Neural cell (in vitro differentiated cells): ENCODE results near the gene MED20.

Source experiments
- CTCF ChIP-seq: fragments of 450-650 bp; IDR thresholded peaks from 2 replicates; pipeline ENCODE4 v1.5.1; 2014; ENCODE audit warnings: antibody characterized with exemption, mild to moderate bottlenecking, moderate library complexity; ENCODE audit not compliant: poor library complexity, severe bottlenecking
- EP300 ChIP-seq: fragments of 450-650 bp; conservative IDR thresholded peaks from 2 replicates; pipeline ENCODE4 v1.6.1; 2014; ENCODE audit warnings: antibody characterized with exemption, mild to moderate bottlenecking, moderate library complexity; ENCODE audit not compliant: poor library complexity, severe bottlenecking
- EZH2 ChIP-seq: fragments of 200-600, 300-800 bp; shearing (Covaris generic), sonication (generic); IDR thresholded peaks from 2 replicates; pipeline ENCODE4 v1.6.1; 2014; ENCODE audit warnings: antibody characterized with exemption, low read length, borderline replicate concordance, mild to moderate bottlenecking; ENCODE audit not compliant: insufficient read depth, poor library complexity, severe bottlenecking
- MXI1 ChIP-seq: fragments of 450-650 bp; conservative IDR thresholded peaks from 2 replicates; pipeline ENCODE4 v1.6.1; 2014; ENCODE audit warnings: antibody characterized with exemption, mild to moderate bottlenecking; ENCODE audit not compliant: poor library complexity, severe bottlenecking
- POLR2AphosphoS5 ChIP-seq: IDR thresholded peaks from 2 replicates; pipeline ENCODE4 v1.6.1; 2012
- RAD21 ChIP-seq: fragments of 450-650 bp; conservative IDR thresholded peaks from 2 replicates; pipeline ENCODE4 v1.6.1; 2014; ENCODE audit warnings: antibody characterized with exemption, mild to moderate bottlenecking, moderate library complexity
- SMC3 ChIP-seq: fragments of 450-650 bp; conservative IDR thresholded peaks from 2 replicates; pipeline ENCODE4 v1.6.1; 2014; ENCODE audit warnings: antibody characterized with exemption, mild to moderate bottlenecking, moderate library complexity; ENCODE audit not compliant: poor library complexity
- TAF1 ChIP-seq: IDR thresholded peaks from 2 replicates; pipeline ENCODE4 v1.6.1; 2012; ENCODE audit warnings: low read depth
- TF ChIP-seq, protein P1 (sequence below): IDR thresholded peaks from 2 replicates; pipeline ENCODE4 v1.6.1; 2012; ENCODE audit warnings: borderline replicate concordance

DNA sequence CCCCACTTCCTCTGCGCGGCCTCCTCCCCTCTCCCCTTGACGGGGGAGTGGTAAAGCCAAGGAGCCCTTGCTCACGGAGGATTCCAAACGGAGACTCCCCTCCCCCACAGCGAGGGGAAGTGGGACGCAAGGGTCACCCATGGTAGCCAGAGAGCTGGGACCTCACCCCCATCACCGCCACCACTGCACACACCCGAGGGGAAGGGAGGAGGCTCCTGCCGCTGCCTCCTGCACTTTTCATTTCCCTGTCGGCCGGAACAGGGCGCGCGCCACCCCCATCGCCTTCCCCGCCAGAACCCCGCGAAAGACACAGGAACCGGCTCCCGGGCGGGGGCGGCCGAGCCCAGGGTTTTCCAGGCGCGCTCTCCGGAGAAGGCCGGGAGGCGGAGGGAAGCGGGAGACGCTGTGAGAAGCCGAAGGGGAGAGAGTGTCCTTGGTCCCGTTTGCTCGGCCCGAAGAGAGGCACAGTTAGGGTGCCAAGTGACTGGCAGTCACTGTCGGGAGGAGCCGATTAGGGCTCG is 19.9 kb upstream of the MED20 start:
- TF ChIP-seq CTCF = no peak
- TF ChIP-seq, protein P1, sequence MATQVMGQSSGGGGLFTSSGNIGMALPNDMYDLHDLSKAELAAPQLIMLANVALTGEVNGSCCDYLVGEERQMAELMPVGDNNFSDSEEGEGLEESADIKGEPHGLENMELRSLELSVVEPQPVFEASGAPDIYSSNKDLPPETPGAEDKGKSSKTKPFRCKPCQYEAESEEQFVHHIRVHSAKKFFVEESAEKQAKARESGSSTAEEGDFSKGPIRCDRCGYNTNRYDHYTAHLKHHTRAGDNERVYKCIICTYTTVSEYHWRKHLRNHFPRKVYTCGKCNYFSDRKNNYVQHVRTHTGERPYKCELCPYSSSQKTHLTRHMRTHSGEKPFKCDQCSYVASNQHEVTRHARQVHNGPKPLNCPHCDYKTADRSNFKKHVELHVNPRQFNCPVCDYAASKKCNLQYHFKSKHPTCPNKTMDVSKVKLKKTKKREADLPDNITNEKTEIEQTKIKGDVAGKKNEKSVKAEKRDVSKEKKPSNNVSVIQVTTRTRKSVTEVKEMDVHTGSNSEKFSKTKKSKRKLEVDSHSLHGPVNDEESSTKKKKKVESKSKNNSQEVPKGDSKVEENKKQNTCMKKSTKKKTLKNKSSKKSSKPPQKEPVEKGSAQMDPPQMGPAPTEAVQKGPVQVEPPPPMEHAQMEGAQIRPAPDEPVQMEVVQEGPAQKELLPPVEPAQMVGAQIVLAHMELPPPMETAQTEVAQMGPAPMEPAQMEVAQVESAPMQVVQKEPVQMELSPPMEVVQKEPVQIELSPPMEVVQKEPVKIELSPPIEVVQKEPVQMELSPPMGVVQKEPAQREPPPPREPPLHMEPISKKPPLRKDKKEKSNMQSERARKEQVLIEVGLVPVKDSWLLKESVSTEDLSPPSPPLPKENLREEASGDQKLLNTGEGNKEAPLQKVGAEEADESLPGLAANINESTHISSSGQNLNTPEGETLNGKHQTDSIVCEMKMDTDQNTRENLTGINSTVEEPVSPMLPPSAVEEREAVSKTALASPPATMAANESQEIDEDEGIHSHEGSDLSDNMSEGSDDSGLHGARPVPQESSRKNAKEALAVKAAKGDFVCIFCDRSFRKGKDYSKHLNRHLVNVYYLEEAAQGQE = no peak
- TF ChIP-seq RAD21 = no peak
- no peak for TF ChIP-seq MXI1
- TF ChIP-seq POLR2AphosphoS5 = no peak
- TF ChIP-seq EP300 = no peak
- TF ChIP-seq EZH2 = no peak
- TF ChIP-seq SMC3 = no peak
- no peak for TF ChIP-seq TAF1
